ENCODE results near the gene MTRFR.

DNA sequence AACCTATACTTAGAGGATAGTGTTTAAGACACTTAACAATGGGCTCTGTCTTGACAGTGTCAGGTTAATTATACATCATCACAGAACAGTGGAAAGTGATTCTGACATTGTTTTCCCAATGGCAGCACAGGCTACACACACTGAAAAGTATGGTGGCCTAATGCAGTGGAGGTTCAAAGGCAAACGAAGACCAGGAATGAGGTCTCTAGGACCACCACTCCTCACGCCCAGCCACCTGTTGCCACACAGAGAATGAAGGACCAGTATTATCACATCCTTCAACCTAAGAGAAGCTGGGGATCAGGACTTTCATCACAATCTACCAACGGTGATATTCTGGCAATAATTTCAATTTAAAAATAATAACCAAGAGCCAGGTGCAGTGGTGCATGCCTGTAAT, 73.0 kb downstream of the MTRFR start:
- no peak for TF ChIP-seq POLR2AphosphoS5 (IDR thresholded peaks at IDR 0.05)
- TF ChIP-seq, protein P1, sequence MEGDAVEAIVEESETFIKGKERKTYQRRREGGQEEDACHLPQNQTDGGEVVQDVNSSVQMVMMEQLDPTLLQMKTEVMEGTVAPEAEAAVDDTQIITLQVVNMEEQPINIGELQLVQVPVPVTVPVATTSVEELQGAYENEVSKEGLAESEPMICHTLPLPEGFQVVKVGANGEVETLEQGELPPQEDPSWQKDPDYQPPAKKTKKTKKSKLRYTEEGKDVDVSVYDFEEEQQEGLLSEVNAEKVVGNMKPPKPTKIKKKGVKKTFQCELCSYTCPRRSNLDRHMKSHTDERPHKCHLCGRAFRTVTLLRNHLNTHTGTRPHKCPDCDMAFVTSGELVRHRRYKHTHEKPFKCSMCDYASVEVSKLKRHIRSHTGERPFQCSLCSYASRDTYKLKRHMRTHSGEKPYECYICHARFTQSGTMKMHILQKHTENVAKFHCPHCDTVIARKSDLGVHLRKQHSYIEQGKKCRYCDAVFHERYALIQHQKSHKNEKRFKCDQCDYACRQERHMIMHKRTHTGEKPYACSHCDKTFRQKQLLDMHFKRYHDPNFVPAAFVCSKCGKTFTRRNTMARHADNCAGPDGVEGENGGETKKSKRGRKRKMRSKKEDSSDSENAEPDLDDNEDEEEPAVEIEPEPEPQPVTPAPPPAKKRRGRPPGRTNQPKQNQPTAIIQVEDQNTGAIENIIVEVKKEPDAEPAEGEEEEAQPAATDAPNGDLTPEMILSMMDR (IDR thresholded peaks at IDR 0.05): no peak
- no peak for TF ChIP-seq POLR2A (IDR thresholded peaks at IDR 0.05)
- TF ChIP-seq EP300 (IDR thresholded peaks at IDR 0.05): no peak

Data from suprapubic skin (tissue), 4 donors.